NCI-H2171 treated with DMSO at 0.1 percent for 48 hours (cell line): ENCODE data around the gene PIAS1.
"Not testable (repeated sequence)": the region's sequence is repeated elsewhere in the genome, so short reads cannot be mapped to it uniquely, and the experiment has no call there.

Experiments used
- DNase-seq: peaks from one replicate; lab custom pipeline; 2025; lab: John Stamatoyannopoulos, UW

The PIAS1 gene

GRCh38 chr15:68053701-68054627 lies at the start of gene PIAS1:
TSS of gene PIAS1 (plus strand) at chr15:68054315. CDS start at chr15:68054327, 12 bp downstream.
- peak; percentile 94 for DNase-seq

GRCh38 chr15:68007642-68008041 lies 46.5 kb upstream of the PIAS1 start:
- not testable (repeated sequence) for DNase-seq

GRCh38 chr15:68010361-68011153 lies 43.6 kb upstream of the PIAS1 start:
- DNase-seq, result no peak

GRCh38 chr15:68012911-68013310 lies 41.2 kb upstream of the PIAS1 start:
- no peak for DNase-seq

DNA sequence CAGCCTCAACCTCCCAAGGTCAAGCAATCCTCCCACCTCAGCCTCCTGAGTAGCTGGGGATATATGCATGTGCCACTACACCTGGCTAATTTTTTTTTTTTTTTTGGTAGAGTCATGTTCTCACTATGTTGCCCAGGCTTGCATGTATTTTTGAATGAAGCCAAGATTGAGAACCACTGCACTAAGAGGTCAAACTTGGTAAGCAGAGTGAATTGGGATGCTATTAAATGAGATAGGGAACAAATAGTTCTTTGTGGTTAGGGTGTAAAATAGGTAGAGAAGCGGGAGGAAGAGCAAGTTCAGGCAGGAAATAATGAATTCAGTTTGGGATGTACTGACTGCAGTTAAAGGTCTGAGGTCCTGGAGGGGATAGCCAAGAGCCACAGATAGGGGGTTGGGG lies 39.9 kb upstream of the PIAS1 start:
- no peak for DNase-seq

- no peak for DNase-seq
Measured at GRCh38 chr15:68015244-68015643, 38.9 kb upstream of the PIAS1 start.

GRCh38 chr15:68017201-68017600 lies 36.9 kb upstream of the PIAS1 start:
- no peak for DNase-seq

DNA sequence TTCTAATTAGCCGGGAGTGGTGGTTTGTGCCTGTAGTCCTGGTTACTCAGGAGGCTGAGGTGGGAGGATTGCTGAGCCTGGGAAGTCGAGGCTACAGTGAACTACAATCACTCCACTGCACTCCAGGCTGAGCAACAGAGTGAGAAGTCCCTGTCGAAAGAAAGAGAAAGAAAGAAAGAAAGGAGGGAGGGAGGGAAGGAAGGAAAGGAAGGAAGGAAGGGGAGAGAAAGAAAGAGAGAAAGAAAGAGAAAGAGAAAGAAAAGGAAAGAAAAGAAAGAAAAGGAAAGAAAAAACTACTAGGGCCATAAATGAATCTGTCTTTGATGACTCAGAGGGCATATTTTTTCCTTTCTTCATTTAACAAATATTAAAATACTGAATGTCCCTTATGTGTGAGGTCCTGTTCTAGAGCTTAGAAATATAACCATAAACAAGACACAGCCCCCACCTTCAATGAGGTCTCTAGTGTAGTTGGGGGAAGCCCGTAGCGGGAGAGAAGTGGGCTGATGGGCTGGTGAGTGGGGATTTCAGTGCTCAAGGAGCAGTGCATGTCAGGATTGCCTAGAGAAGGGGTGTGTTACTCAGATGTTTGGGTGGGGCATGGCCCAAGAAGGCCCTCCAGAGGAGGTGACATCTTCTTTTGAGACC lies 35.2 kb upstream of the PIAS1 start:
- no peak for DNase-seq

GRCh38 chr15:68019814-68020525 lies 34.1 kb upstream of the PIAS1 start:
- no peak for DNase-seq

DNA sequence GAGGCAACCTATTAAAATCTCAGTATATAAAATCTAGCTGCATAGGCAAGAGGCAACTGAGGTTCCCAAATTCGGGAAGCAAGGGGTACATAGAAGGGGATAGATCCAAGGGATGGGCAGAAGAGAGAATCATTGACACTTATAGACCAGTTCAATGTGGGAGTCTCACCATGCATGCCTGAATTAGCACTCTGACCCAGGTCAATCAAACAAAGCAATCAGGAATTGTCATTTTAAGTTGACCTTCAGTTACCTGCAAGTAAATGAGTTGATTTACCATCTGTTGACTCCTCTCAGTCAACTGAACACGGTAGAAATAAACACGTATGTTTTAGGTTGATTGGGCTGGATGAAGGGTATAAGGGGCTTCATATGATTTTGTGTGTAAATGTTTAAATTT lies 33.4 kb upstream of the PIAS1 start:
- DNase-seq, result no peak

GRCh38 chr15:68022061-68022460 lies 32.1 kb upstream of the PIAS1 start:
- DNase-seq, result no peak

DNA sequence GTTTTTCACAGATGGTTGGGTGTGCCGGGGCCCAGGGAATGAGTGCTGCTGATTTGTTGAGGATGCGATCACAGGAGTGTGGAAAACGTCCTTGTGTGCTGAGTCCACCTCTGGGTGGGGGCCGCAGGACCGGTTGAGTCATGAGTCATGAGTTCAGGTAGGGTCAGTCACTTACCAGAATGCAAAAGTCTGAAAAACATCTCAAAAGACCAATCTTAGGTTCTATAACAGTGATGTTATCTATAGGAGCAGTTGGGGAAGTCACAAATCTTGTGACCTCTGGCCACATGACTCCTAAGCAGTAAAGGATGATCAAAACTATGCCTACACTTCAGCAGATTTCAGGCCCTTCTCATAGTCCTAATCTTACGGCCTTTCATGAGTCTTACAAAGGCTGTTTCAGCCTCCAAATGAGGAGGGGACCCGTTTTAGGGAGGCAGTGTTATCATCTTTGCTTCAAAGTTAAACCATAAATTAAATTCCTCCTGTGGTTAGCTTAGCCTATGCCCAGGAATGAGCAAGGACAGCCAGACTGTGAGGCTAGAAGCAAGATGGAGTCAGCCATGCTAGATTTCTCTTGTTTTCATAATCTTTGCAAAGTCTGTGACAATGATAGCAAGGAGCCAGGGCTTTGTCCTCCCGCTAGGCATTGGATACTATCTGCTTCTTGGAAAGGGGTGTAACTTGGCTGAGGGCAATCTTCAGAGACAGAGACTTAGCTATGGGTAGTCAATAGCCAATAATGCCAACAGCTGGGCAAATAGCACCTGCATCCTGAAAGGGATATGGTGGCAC lies 30.6 kb upstream of the PIAS1 start:
- no peak for DNase-seq

DNA sequence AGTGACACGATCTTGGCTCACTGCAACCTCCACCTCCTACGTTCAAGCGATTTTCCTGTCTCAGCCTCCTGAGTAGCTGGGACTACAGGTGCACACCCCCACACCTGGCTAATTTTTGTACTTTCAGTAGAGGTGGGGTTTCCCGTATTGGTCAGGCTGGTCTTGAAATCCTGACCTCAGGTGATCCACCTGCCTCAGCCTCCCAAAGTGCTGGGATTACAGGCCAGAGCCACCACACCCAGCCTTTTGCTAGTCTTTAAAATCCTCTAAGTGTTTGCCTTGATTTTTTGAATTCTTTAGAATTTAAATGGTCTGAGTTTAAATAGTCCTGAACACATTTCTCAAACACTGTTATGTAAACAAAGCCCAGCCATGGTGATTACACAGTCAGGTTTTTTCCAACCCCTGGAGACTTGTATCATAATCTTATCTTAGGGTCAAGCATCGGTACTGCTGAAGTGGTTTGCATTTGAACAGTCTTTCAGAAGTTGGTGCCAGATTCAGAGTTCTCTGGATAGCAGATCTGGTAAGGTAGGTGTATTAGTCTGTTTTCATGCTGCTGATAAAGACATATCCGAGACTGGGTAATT lies 28.2 kb upstream of the PIAS1 start:
- DNase-seq, result no peak

- no peak for DNase-seq
Measured at GRCh38 chr15:68027388-68027787, 26.7 kb upstream of the PIAS1 start.

DNA sequence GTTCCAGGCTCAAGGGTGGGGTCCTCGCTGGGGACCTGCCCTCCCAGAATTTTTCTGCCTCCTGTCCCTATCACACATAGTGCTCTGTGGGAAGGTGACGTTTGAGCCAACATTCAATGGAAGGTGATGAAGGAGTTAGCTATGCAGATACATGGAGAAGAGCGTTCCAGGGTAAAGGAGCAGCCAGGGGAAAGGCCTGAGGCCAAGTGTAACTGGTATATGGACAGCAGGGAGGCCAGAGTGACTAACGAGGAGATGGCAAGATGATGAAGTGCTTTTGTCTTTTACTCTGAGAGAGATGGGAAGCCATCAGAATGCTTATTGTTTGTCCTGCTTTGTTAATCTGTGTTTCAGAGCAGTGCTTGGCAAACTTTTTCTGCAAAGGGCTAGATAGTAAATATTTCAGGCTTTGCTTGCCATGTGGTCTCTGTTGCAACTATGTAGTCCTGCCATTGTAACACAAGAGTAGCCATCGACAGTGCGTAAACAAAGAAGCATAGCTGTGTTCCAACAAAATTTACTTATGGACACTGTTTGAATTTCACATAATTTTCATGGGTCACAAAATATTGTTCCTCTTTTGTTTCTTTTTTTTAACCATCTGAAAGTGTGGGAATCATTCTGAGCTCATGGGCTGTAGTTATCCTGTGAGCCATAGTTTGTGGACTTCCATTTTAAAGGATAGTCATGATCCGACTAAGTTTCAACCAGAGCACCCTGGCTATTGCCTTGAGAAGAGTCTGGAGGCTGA lies 25.8 kb upstream of the PIAS1 start:
- DNase-seq, result no peak

- DNase-seq, result no peak
Measured at GRCh38 chr15:68028888-68029207, 25.3 kb upstream of the PIAS1 start.

DNA sequence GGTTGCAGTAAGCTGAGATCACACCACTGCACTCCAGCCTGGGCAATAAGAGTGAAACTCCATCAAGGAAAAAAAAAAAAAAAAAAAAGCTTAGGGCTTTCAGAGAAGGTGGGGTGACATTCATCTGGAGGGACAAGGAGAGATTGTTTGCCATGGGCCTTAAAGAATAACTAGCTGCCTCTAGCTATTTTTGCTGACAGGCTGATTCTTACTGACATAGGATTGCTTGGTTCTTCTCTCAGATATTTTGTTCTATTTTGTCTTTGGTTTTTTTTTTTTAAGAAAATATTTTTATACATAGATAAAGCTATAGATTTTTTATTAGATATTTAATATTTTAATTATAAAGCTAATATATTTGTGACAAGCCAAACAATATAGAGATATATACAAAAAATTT lies 24.2 kb upstream of the PIAS1 start:
- no peak for DNase-seq

GRCh38 chr15:68031404-68031803 lies 22.7 kb upstream of the PIAS1 start:
- DNase-seq, result no peak

DNA sequence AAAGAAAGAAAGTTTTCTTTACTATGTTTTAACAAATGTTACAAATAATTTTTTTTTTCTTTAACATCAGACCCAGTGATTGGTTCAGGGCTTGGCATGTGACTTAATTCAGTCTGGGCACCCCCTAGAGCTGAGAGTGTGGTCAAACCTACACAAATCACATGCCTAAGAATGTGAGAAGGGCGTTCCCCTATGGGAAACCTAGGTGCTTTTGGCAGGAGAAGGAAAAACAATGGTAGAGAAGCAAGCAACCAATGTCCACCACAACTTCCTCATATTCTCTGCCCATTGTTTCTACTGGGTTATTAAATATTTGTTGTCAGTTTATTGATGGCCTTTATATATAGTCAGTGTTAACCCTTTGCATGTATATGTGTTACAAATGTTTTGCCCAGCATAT lies 21.4 kb upstream of the PIAS1 start:
- no peak for DNase-seq

DNA sequence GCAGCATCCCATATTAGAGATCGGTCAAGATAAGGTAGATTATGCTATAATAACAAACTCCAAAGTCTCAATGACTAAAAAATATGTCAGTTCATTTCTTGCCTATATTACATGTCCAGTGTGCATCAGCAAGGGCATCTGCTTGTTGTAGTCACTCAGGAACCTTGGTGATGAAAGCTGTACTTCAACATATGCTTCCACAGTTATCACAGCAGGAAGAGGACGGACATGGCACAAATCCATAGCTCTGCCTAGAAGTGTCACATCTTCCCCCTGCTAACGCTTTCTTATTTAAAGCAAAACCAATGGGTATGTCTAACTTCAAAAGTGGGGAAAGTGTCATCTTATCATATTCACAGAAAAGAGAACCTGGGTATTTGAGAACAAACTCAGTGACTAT lies 20.0 kb upstream of the PIAS1 start:
- DNase-seq, result no peak
